Skeletal muscle satellite cell (primary cell): ENCODE data around the gene EXOC4.

Source experiments
- H3K27me3 ChIP-seq: 2 replicates; pipeline ENCODE4 v1.7.0; 2013; ENCODE audit warnings: low read length; ENCODE audit not compliant: control insufficient read depth, insufficient read depth
- H3K36me3 ChIP-seq: 2 replicates; pipeline ENCODE4 v1.7.0; 2013; ENCODE audit warnings: mild to moderate bottlenecking, control low read depth, low read length; ENCODE audit not compliant: insufficient read depth
- H3K4me1 ChIP-seq: 2 replicates; pipeline ENCODE4 v1.7.0; 2013; ENCODE audit warnings: low read length; ENCODE audit not compliant: control insufficient read depth, insufficient read depth
- H3K4me2 ChIP-seq: 2 replicates; pipeline ENCODE4 v1.7.0; 2013; ENCODE audit warnings: mild to moderate bottlenecking, low read length
- H3K4me3 ChIP-seq: 2 replicates; pipeline ENCODE4 v1.7.0; 2013; ENCODE audit warnings: low read length
- H3K9ac ChIP-seq: 2 replicates; pipeline ENCODE4 v1.7.0; 2013; ENCODE audit warnings: mild to moderate bottlenecking, low read depth, low read length, moderate library complexity
- H3K9me3 ChIP-seq: replicated peaks from 2 replicates; pipeline ENCODE4 v1.7.0; 2013; ENCODE audit warnings: mild to moderate bottlenecking, control low read depth, low read length

The EXOC4 gene

DNA sequence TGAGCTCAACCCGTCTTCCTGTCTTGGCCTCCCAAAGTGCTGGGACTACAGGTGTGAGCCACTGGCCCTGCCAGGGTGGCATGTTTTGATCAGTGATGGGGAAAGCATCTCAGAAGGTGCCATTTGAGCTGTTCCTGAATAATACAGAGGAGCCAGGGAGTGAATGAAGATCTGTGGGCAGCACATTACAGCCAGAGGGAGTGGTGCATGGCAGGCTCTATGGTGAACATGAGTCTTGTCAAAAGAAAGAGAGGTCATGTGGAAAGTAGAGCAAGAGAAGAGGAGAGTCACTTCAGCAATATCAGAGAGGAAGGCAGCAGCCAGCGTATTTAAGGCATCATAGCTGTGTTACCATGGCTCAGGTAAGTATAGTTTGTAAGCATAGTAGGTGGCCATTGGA lies 598.5 kb downstream of the EXOC4 start:
- no peaks in the 10 kb centered on the region for H3K36me3 ChIP-seq
- H3K27me3 ChIP-seq = no peaks in the 10 kb centered on the region
- H3K4me1 ChIP-seq = peaks cover 27% of the 10 kb centered on the region
- no peaks in the 10 kb centered on the region for H3K9me3 ChIP-seq
- H3K4me2 ChIP-seq = no peak overlapping the region
- no peak overlapping the region for H3K4me3 ChIP-seq
- no peak overlapping the region for H3K9ac ChIP-seq

DNA sequence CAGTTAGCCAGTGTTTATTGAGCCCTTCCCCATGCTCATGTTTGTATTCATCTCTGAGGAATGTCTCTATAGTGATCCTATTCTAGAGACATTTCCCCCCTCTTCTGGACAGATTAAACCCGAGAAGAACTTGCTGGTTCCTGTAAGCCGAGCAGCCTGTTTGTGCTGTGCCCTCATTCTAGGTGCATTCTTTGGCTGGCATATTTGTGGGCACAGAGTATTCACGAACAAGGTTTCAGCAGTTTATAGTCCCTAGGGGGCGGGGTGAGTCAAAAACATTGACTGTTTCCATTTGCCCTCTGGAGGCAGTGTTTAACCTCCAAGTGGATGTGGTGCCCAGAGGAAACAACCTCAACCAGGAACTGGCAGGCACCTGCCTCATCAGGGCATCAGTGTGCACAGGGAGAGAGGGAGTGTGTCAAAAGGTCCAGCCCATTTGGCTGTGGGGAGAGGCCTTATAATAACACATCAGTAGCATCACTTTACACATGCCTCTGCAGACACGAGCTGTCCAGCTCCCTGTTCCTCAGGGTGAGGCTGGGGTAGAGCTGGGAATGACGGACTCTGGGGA lies 600.9 kb downstream of the EXOC4 start:
- H3K9ac ChIP-seq = peak overlapping the region; percentile 30
- H3K36me3 ChIP-seq = no peaks in the 10 kb centered on the region
- H3K4me2 ChIP-seq = peak overlapping the region; percentile 55
- H3K27me3 ChIP-seq = no peaks in the 10 kb centered on the region
- no peaks in the 10 kb centered on the region for H3K9me3 ChIP-seq
- H3K4me1 ChIP-seq = peaks cover 27% of the 10 kb centered on the region
- no peak overlapping the region for H3K4me3 ChIP-seq

DNA sequence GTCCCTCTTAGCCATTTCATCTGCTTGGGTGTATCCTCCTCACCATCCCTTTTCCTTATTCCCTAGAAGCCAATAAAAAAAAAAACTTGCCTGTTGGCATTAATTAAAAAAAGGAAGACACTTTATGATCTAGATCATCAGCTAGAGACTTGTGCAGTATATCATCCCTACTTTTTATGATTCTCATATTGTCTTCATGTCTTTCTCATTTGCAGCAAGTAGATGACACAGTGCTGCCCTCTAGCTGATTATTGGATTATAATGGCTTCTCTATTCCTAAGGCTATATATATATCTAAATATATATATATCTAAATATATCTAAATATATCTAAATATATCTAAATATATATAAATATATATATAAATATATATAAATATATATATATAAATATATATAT lies 601.9 kb downstream of the EXOC4 start:
- Histone ChIP-seq H3K36me3 (no peaks in the 10 kb centered on the region), H3K4me1 (peaks cover 27% of the 10 kb centered on the region)

DNA sequence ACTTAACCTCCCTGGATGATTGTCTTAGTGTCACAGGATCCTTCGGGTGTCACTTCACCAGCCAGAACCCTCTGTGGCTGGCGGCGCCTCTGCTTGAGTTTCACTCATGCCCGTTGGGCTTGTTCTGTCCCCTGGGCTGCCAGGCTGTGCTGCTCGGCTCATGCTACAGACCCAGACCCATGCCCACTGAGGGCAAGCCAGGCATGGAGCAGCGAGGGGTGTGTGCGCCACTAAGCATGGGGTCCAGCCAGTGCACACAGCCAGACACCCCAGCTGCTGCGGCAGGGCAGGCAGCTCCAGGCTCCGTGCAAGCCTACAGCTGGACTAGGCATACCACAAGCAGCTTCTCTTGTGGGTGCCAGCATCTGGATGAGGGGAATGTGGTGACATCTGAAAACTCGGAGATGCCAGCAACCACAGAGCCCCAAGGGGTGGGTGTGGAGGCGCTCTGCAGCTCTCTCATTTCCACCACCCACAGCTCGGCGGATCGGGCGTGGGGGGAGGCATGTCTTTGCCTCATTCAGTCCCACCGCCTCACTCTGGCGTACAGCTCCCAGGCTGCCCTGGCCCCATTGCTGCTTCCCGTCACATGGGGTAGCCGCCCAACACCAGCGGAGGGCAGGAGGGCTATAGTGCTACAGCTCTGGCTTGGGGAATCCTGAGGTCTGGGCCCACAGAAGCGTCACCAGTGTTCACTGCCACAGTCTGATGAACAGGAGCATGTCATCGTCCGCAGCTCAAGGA lies 604.7 kb downstream of the EXOC4 start:
- no peaks in the 10 kb centered on the region for H3K27me3 ChIP-seq
- H3K9me3 ChIP-seq = no peaks in the 10 kb centered on the region
- no peak overlapping the region for H3K9ac ChIP-seq
- peaks cover 22% of the 10 kb centered on the region for H3K4me1 ChIP-seq
- no peak overlapping the region for H3K4me3 ChIP-seq
- no peaks in the 10 kb centered on the region for H3K36me3 ChIP-seq
- no peak overlapping the region for H3K4me2 ChIP-seq

More for the DNA sequence above, 601.9 kb downstream of the EXOC4 start:
- no peaks in the 10 kb centered on the region for H3K9me3 ChIP-seq
- no peak overlapping the region for H3K4me3 ChIP-seq
- no peaks in the 10 kb centered on the region for H3K27me3 ChIP-seq
- no peak overlapping the region for H3K4me2 ChIP-seq
- no peak overlapping the region for H3K9ac ChIP-seq

DNA sequence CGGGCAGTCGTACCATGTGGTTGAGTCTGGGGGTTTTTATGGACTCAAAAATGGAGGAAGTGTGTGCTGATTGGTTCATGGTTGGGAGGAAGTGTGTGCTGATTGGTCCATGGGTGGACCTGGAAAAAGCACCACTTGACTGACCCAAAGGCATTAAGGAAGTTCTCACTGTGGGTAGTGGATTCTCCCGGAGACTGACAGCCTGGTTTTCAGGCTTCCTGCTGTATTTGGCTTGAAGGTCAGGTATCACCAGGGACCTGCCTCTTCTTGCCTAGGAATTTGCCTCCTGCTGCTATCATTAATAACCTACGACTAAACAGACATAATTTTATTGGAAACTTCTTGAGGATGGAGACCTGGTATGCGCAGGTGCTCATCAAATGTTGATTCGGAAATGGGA lies 605.4 kb downstream of the EXOC4 start:
- Histone ChIP-seq H3K4me2 (no peak overlapping the region), H3K9me3 (no peaks in the 10 kb centered on the region), H3K4me1 (peaks cover 14% of the 10 kb centered on the region), H3K27me3 (no peaks in the 10 kb centered on the region), H3K4me3 (no peak overlapping the region), H3K36me3 (no peaks in the 10 kb centered on the region), H3K9ac (no peak overlapping the region)

DNA sequence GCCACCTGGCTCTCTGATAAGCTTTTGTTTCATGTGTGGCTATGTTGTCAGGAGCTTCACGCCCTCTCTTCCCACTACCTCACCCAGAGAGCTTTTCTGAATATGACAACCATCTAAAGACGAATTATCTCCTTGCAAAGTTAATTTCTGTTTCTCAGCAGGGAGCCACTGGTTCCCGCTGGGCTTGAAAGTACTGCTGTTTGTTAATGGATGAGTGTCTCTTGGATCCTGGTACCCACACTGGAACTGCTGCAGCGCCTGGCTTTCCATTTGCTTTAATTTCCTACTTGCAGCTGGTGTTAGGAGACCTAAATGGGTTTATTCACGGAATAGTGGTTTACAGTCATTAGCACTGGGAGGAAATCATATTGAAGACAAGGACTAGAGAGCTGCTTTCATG lies 606.4 kb downstream of the EXOC4 start:
- Histone ChIP-seq H3K9me3 (no peaks in the 10 kb centered on the region), H3K4me2 (no peak overlapping the region), H3K4me1 (peaks cover 5% of the 10 kb centered on the region), H3K9ac (no peak overlapping the region), H3K36me3 (no peaks in the 10 kb centered on the region), H3K27me3 (no peaks in the 10 kb centered on the region), H3K4me3 (no peak overlapping the region)

DNA sequence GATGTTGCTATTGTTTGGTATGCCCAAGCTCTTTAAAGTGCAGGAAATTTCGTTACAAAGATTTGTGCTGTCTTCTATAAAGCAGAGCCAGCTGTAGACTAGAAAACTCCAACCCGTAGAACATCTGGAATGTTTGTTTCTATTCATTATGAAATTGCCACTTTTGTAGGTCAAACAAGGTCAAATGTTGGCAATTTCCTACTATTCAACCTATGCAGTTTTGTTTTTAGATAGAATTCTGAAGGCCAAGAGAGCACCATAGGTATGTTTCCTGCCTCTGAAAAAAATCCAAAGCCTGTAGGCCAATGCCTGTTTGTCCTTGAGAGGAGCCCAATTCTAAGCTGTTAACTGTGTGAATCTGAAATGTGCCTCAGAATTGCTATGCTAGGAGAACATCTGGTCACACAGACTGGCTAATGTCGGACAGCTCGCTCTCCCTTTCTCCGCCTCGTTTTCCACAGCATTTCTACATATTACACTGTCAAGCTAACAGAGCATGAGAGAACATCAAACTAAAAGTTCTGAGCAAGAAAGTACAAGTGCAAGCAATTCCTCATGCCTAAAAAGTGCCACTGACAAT lies 607.1 kb downstream of the EXOC4 start:
- Histone ChIP-seq H3K9ac (no peak overlapping the region), H3K27me3 (no peaks in the 10 kb centered on the region)

DNA sequence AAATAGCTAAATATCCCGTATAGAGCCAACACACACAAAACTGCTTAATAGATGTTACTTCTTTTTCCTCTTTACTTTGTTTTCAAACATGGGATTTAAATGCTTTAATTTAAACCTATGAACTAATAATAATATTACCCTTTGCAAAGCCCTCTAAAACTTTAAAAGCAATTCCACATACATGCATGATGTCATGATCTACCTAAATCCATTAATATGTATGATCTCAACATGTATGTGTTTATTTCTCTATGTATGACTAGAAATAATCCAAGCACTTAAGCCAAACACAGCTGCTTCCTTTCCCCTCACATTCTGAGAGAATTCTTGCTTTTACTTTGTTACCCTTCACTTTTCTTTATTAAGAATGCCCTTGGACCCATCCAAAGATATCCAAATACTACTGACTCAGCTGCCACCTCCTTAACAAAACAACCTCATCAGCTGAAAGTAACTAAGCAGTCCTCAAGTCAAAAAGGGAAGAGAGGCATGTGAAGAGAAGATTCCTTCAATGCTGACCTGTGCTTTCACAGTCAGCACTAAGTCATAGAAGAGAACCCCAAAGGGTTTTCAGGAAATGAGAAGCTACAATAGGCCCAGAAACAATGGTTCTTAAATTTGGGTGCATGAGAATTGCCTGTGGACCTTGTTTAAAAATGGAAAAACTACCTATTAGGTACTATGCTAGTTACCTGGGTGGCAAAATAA lies 607.9 kb downstream of the EXOC4 start:
- Histone ChIP-seq H3K4me2 (no peak overlapping the region), H3K9ac (no peak overlapping the region), H3K36me3 (no peaks in the 10 kb centered on the region), H3K4me3 (no peak overlapping the region), H3K4me1 (no peaks in the 10 kb centered on the region), H3K9me3 (no peaks in the 10 kb centered on the region), H3K27me3 (no peaks in the 10 kb centered on the region)

More for the DNA sequence above, 607.1 kb downstream of the EXOC4 start:
- Histone ChIP-seq H3K4me3 (no peak overlapping the region), H3K36me3 (no peaks in the 10 kb centered on the region), H3K4me1 (no peaks in the 10 kb centered on the region), H3K4me2 (no peak overlapping the region), H3K9me3 (no peaks in the 10 kb centered on the region)

DNA sequence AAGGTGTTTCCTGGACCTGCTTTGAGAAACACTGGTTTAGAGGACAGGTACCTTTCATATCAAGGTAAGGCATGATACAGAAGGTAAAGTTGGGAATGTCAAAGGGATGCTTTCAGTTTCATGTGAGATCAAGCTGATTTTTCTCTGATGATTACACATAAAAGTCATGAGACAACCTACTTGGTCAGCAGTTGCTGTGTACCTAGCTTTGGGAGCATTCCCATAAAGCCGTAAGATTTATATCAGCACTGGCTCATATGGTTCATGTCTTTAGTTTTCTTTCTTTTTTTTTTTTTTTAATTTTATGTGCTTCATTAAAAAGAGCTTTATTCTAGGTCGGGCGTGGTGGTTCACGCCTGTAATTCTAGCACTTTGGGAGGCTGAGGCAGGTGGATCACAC lies 609.0 kb downstream of the EXOC4 start:
- no peak overlapping the region for H3K9ac ChIP-seq
- no peaks in the 10 kb centered on the region for H3K9me3 ChIP-seq
- H3K36me3 ChIP-seq = no peaks in the 10 kb centered on the region
- H3K4me1 ChIP-seq = no peaks in the 10 kb centered on the region
- H3K4me3 ChIP-seq = no peak overlapping the region
- no peaks in the 10 kb centered on the region for H3K27me3 ChIP-seq
- no peak overlapping the region for H3K4me2 ChIP-seq

DNA sequence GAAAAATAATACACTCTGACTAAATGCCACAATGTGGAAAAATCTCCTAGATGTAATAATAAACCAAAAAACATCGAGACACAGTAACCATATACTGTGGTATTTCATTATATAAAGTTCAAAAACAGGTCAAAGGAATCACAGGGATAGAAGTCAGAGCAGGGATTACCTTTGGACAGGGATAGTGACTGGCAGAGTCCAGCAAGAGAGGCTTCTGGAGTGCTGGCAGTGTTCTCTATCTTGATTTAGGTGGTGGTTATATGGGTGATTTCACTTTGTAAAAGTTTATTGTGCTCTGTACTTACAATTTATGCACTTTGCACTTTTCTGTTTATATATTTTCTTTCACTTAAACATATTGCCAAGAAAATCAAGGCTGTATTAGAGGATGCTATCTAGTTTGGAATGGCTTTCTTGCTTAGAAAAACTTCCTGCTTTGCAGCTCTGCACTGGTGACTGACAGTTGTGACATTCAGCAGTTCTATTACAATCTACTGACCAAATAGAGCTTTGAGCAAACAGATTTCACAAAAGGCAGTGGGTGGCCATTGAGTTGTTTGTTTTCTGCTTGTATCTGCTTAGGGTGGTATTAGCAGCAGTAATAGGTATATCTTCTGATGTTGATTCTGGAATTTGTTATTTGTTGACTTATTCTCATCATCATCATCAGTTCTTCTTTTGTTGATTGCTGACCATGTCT lies 610.6 kb downstream of the EXOC4 start:
- Histone ChIP-seq H3K4me2 (no peak overlapping the region), H3K4me1 (no peaks in the 10 kb centered on the region), H3K9me3 (no peaks in the 10 kb centered on the region), H3K4me3 (no peak overlapping the region), H3K36me3 (no peaks in the 10 kb centered on the region), H3K9ac (no peak overlapping the region), H3K27me3 (no peaks in the 10 kb centered on the region)

DNA sequence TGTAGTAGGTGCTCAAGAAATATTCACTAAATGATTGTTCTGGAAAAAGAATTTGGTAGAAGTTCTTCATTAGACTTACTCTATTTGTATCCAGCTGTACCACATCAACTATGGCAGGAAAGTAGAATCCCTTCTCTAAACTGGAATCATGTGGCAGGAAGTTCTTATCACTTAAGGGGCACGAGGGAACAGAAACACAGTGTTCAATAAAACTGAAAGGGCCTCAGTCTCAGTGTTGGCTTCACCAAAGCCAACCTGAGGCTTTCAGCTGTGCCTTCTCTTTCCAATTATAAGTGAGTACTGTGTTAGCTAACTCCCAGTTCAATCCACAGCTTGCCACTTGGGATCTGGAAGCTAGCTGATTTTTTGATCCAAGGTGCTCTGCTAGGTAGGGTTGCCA lies 616.7 kb downstream of the EXOC4 start:
- Histone ChIP-seq H3K4me3 (no peak overlapping the region), H3K9ac (no peak overlapping the region), H3K4me2 (no peak overlapping the region), H3K27me3 (no peaks in the 10 kb centered on the region), H3K9me3 (no peaks in the 10 kb centered on the region), H3K36me3 (no peaks in the 10 kb centered on the region), H3K4me1 (no peaks in the 10 kb centered on the region)
